Heart left ventricle (tissue), 16 donors: ENCODE data around the gene DDR2. TPM values are rescaled to one million over a fixed set of nuclear protein-coding genes. Genes with fewer than 3 reads are reported as not detected.

Experiments used
- ATAC-seq, 4 donors: fragments of 200-7000 bp; cut with Tn5 transposase; one replicate each; pipeline ENCODE4 v1.9.1; 2020 to 2022; ENCODE audit warnings: moderate library complexity in 4 of 4, mild to moderate bottlenecking in 3 of 4, moderate number of reproducible peaks in 1 of 4
- DNase-seq, 5 donors: peaks; one replicate each; pipeline ENCODE4 v3.0.0-alpha.2; 2020
- H3K27ac ChIP-seq, 12 donors: fragments of 200-600 bp; sonication (generic) in 4 of 12; one replicate each; pipeline versions ENCODE4 v1.5.0 to v1.8.0; 2016 to 2022; ENCODE audit warnings: mild to moderate bottlenecking in 2 of 12
- H3K27me3 ChIP-seq, 9 donors: fragments of 200-600 bp; sonication (generic) in 2 of 9; one replicate each; pipeline versions ENCODE4 v1.5.1 to v1.8.0; 2016 to 2022; ENCODE audit warnings: mild to moderate bottlenecking in 3 of 9
- H3K36me3 ChIP-seq, 9 donors: fragments of 200-600 bp; sonication (generic) in 2 of 9; one replicate each; pipeline versions ENCODE4 v1.5.0 to v1.8.0; 2018 to 2022; ENCODE audit warnings: mild to moderate bottlenecking in 2 of 9
- H3K4me1 ChIP-seq, 12 donors: fragments of 200-600 bp; sonication (generic) in 4 of 12; one replicate each; pipeline versions ENCODE4 v1.5.0 to v1.8.0; 2016 to 2022; ENCODE audit warnings: mild to moderate bottlenecking in 3 of 12
- H3K4me3 ChIP-seq, 12 donors: fragments of 200-600 bp; sonication (generic) in 4 of 12; one replicate each; pipeline versions ENCODE4 v1.5.0 to v1.8.0; 2017 to 2022; ENCODE audit warnings: mild to moderate bottlenecking in 9 of 12, moderate library complexity in 4 of 12
- H3K9me3 ChIP-seq, 12 donors: fragments of 200-600 bp; sonication (generic) in 4 of 12; one replicate each; pipeline versions ENCODE4 v1.5.0 to v1.8.0; 2016 to 2022; ENCODE audit warnings: mild to moderate bottlenecking in 1 of 12
- POLR2A ChIP-seq, 2 donors: fragments of 450-650 bp; IDR thresholded peaks; one replicate each; pipeline ENCODE4 v1.6.1; 2017; ENCODE audit warnings: antibody characterized with exemption in 2 of 2, mild to moderate bottlenecking in 2 of 2, moderate library complexity in 2 of 2
- WGBS, 4 donors: extraction: QIAGEN DNeasy Blood & Tissue Kit in 2 of 4; methylation state at CpG; one replicate each; pipeline versions ENCODE4 v1.1.5 to v1.1.7; 2013 to 2018; 5-methylcytosine and 5-hydroxymethylcytosine counted together
- intact Hi-C, 10 donors: fragments of 100-400 bp; cut with DNase I; formaldehyde crosslinking; loops; one replicate each; pipeline versions ENCODE4 v1.11.1 to v1.14.2; 2022
- polyA plus RNA-seq, 2 donors: library from polyadenylated mRNA; stranded (reverse); fragments of 200-250 nt; gene quantifications; one replicate each; pipeline ENCODE4 v1.2.3, GENCODE V29; 2013
- total RNA-seq, 9 donors: library from RNA; depleted of rRNA in 2 of 9; stranded (reverse); fragments of >200 nt in 2 of 9; fragmentation: NEBNext Ultra II Directional in 3 of 9; extraction: Animal tissue kit (Norgen Biotek cat#: 25700) in 3 of 9; gene quantifications; one replicate each; pipeline versions ENCODE4 v1.1.0 to v1.2.4, GENCODE V29; 2016 to 2023
- TF ChIP-seq, protein P1 (sequence below), 12 donors: fragments of 200-600 bp; sonication (generic) in 4 of 12; IDR thresholded peaks; one replicate each; pipeline versions ENCODE4 v1.5.0 to v1.8.0; 2018 to 2022; ENCODE audit warnings: antibody characterized with exemption in 12 of 12, mild to moderate bottlenecking in 5 of 12
- donor health status: ischemic (EF 13 %, LVEDD 7.1; RV severe dilation, severe dysfunction).
- donor health status: healthy with polysubstance abuse.
- donor health status: DM: no; HTN: yes; CAD: no.
- donor health status: DM: no; HTN: no; CAD: no.
- donor health status: ischemic (EF 25% LVEDD 6.9; RV normal size, moderate dysfunction).
- donor health status: ischemic (EF 25% LVEDD 5.7; RV mildly dilated, moderate dysfunction).
- donor health status: healthy.
- donor health status: DM: yes; HTN: yes; CAD: no.
- donor health status: ischemic (EF 35%, LVEDD 5.7; RV mildly dilated, moderate dysfunction).
- donor health status: nonischemic (EF 11% LVEDD 7.7; RV severe dilation, severe dysfunction).
- donor health status: DM: yes; HTN: yes; CAD: no.
- donor health status: PGD.
- donor health status: ischemic (EF 29% LVEDD 5.4; RV normal size, mild dysfunction).
- donor health status: nonischemic (EF 23%, LVEDD 6.1; RV moderate dilation, normal function).

The DDR2 gene
- total and polyA plus RNA-seq, 11 donors, result 5.0 to 55.3 (median 23.8) TPM

DNA sequence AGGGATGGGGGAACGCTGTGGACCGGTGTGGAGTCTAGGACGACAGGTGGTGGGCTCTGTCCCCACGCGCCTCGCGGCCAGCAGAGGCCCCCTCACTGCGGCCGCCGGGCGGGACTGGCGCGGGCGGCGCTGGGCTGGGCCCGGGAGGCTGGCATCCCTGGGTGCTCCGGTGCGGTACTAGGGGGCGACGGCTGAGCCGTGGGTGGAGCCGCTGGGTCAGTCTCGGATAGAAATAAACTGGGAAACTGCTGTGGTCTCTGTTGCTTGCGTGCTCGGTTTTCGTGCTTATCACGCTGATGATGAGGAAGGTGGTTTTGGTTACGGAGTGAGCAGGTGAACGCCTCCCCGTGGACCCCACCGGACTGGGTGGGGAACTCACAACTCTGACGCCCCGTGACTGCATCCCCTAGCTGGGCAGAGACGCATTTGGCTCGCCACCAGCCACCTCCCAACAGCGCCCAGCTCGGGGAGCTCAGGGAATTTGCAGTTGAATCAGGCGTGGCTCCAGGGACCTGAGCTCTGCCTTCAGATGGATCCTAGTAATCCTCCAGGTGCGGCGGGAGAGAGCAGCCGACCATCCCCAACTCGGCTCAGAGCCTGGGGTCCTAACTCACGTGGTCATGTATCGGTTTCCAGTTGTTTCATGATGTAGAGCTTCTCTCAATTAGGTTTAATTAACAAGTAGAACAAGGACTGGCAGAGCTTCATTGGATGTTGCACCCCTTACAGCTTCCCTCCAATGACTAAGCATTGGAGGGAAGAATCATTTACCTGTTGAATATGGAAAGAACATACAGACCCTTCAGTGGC lies 190.3 kb downstream of the DDR2 start:
- intact Hi-C loops, result no loop called here
- Histone ChIP-seq H3K4me3 (peak overlapping the region in 11 of 12 donors; percentile 2 to 53 (median 47)), H3K27ac (no peak overlapping the region), H3K27me3 (peaks cover 0 to 29% (median 9%) of the 10 kb centered on the region in 9 donors), H3K4me1 (peaks cover 0 to 13% (median 0%) of the 10 kb centered on the region in 12 donors), H3K9me3 (no peaks in the 10 kb centered on the region), H3K36me3 (no peaks in the 10 kb centered on the region)
- peak in 3 of 5 donors; percentile 11 to 46 (median 22) for DNase-seq
- TF ChIP-seq POLR2A (IDR thresholded peaks at IDR 0.05), result no peak
- TF ChIP-seq, protein P1, sequence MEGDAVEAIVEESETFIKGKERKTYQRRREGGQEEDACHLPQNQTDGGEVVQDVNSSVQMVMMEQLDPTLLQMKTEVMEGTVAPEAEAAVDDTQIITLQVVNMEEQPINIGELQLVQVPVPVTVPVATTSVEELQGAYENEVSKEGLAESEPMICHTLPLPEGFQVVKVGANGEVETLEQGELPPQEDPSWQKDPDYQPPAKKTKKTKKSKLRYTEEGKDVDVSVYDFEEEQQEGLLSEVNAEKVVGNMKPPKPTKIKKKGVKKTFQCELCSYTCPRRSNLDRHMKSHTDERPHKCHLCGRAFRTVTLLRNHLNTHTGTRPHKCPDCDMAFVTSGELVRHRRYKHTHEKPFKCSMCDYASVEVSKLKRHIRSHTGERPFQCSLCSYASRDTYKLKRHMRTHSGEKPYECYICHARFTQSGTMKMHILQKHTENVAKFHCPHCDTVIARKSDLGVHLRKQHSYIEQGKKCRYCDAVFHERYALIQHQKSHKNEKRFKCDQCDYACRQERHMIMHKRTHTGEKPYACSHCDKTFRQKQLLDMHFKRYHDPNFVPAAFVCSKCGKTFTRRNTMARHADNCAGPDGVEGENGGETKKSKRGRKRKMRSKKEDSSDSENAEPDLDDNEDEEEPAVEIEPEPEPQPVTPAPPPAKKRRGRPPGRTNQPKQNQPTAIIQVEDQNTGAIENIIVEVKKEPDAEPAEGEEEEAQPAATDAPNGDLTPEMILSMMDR (IDR thresholded peaks at IDR 0.05), result no peak
- peak in 3 of 4 donors; percentile 50 to 68 (median 67) for ATAC-seq
- WGBS, 4 donors, result 3 to 7% (median 4%) methylated on average over 40 to 44 of the region's 44 CpGs

DNA sequence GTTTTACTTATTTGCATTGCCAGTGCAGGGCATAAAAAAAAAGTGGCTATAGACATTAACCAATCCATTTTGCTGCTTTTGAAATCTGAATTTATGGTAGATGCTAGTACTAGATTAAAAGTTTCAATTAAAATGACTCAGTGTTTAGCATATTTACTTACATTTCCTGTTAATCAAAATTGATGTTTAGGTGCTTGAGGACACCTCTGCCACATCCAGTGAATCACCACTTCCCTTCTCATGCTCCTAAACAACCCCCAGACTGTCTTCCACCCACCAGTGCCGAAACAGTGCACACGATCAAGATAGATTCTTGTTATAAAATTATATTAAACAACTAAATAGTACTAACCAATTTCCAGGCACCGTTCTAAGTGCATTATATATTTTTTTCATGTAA lies 191.0 kb downstream of the DDR2 start:
- Histone ChIP-seq H3K4me3 (no peak overlapping the region), H3K27me3 (peaks cover 0 to 29% (median 9%) of the 10 kb centered on the region in 9 donors), H3K27ac (no peak overlapping the region), H3K9me3 (no peaks in the 10 kb centered on the region), H3K4me1 (peaks cover 0 to 13% (median 0%) of the 10 kb centered on the region in 12 donors), H3K36me3 (no peaks in the 10 kb centered on the region)
- 85 to 89% (median 88%) methylated on average over 3 of the region's 3 CpGs for WGBS, 4 donors
- DNase-seq (no peak), ATAC-seq (no peak)
- intact Hi-C loops, result no loop called here
- TF ChIP-seq POLR2A (IDR thresholded peaks at IDR 0.05), result no peak
- TF ChIP-seq, protein P1 (IDR thresholded peaks at IDR 0.05), result no peak

DNA sequence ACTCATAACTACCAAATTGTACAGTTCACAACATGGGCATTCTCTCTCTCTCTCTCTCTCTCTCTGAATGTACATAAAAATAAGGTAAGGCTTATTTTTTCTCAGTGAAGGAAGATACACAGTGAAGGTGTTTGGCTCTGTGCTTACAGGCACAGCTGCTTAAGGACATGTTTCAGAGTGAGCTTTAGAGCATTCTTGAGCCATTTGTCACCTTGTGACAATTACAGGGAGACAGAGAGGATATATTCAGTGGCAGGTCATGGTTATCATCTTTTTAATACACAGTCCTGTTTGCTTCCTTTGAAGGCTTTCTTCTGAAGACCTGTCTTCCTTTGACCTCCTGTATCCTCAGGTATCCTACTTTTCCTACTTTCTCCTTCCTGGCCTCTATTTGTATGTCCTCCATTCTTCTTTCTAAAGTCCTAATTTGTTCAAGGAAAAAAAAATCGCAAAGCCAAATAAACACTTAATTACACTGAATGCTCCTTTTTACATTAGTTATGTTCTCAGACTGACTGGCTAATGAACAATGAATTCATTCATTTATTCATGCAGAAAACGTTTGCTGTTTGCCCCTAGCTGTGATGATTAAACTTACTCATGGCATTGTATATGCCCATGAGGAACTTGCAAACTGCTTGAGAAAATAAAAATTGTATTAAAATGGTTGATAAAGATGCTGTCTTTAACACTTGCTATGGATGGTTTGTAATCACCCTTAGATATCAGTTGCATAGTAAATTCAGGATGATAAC lies 191.7 kb downstream of the DDR2 start:
- no peak for ATAC-seq
- no peak for DNase-seq
- Histone ChIP-seq H3K4me1 (peaks cover 0 to 13% (median 0%) of the 10 kb centered on the region in 12 donors), H3K27ac (no peak overlapping the region), H3K4me3 (no peak overlapping the region), H3K36me3 (no peaks in the 10 kb centered on the region), H3K9me3 (no peaks in the 10 kb centered on the region), H3K27me3 (peaks cover 0 to 29% (median 9%) of the 10 kb centered on the region in 9 donors)
- intact Hi-C loops, result no loop called here
- 58 to 67% (median 62%) methylated on average over 2 of the region's 2 CpGs for WGBS, 4 donors
- TF ChIP-seq, protein P1 (IDR thresholded peaks at IDR 0.05), result no peak
- no peak for TF ChIP-seq POLR2A (IDR thresholded peaks at IDR 0.05)

DNA sequence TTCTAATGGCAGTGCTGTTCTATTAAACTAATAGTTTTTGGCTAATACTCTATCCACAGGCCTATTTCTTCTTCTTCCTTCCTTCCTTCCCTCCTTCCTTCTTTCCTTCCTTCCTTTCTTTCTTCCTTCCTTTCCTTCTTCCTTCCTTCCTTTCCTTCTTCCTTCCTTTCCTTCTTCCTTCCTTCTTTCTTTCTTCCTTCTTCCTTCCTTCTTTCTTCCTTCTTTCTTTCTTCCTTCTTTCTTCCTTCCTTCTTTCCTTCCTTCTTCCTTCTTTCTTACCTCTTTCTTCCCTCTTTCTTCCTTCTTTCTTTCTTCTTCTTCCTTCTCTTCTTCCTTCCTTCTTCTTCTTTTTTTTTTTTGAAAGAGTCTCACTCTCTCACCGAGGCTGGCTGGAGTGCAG lies 197.0 kb downstream of the DDR2 start:
- TF ChIP-seq, protein P1 (IDR thresholded peaks at IDR 0.05), result no peak
- no peak for TF ChIP-seq POLR2A (IDR thresholded peaks at IDR 0.05)
- peaks cover 0 to 13% (median 0%) of the 10 kb centered on the region in 9 donors for H3K27me3 ChIP-seq
- H3K27ac ChIP-seq, result no peak overlapping the region
- H3K4me1 ChIP-seq, result no peaks in the 10 kb centered on the region
- DNase-seq (no peak), ATAC-seq (no peak)
- no peaks in the 10 kb centered on the region for H3K36me3 ChIP-seq
- intact Hi-C loops, result no loop called here
- WGBS, 4 donors, result 91 to 96% (median 94%) methylated on average over 1 of the region's 1 CpG
- H3K4me3 ChIP-seq, result no peak overlapping the region
- H3K9me3 ChIP-seq, result no peaks in the 10 kb centered on the region
